H1 (cell line): Measurements from ENCODE around the gene INTS7. TPM values are rescaled to one million over a fixed set of nuclear protein-coding genes. Genes with fewer than 3 reads are reported as not detected.

Experiments
- CTCF ChIA-PET: fragments of 300-600 bp; sonication (Branson Sonifier 250); formaldehyde crosslinking; loops from one replicate; lab custom pipeline; 2021; ENCODE audit not compliant: partially characterized antibody; lab: Charles Lee
- POLR2A ChIA-PET: fragments of 300-600 bp; sonication (Branson Sonifier 250); formaldehyde crosslinking; loops from one replicate; lab custom pipeline; 2021; ENCODE audit warnings: inconsistent platforms; ENCODE audit not compliant: partially characterized antibody; lab: Charles Lee
- DNase-seq, 2 experiments: peaks; one replicate each; pipeline versions ENCODE4 v3.0.0 to v3.0.0-alpha.2; 2010 to 2022; ENCODE audit warnings: low spot score in 2 of 2, low read depth in 1 of 2, mixed read lengths in 1 of 2
- FAIRE-seq: peaks from 2 replicates; lab custom pipeline; 2011; peaks lifted over from hg19 to GRCh38; lab: Jason Lieb, UNC
- H2AFZ ChIP-seq: 2 replicates; pipeline ENCODE4 v1.8.1; 2012; ENCODE audit warnings: low read length, inconsistent platforms
- H2AK5ac ChIP-seq: 2 replicates; pipeline ENCODE4 v1.6.1; 2013; ENCODE audit warnings: low read depth, low read length
- H2BK120ac ChIP-seq: replicated peaks from 2 replicates; pipeline ENCODE3; 2013; ENCODE audit warnings: low read depth, low read length, inconsistent platforms
- H2BK12ac ChIP-seq: 2 replicates; pipeline ENCODE4 v1.6.1; 2013; ENCODE audit warnings: low read depth, low read length
- H2BK15ac ChIP-seq: 2 replicates; pipeline ENCODE4 v1.6.1; 2013; ENCODE audit warnings: low read length
- H2BK20ac ChIP-seq: 2 replicates; pipeline ENCODE4 v1.6.1; 2013; ENCODE audit warnings: low read length
- H2BK5ac ChIP-seq: 2 replicates; pipeline ENCODE4 v1.6.1; 2013; ENCODE audit warnings: low read depth, low read length
- H3K14ac ChIP-seq: 2 replicates; pipeline ENCODE4 v1.6.1; 2013; ENCODE audit warnings: inconsistent platforms; ENCODE audit not compliant: insufficient read length
- H3K18ac ChIP-seq: 2 replicates; pipeline ENCODE4 v1.6.1; 2013; ENCODE audit warnings: low read length; ENCODE audit errors: extremely low read depth
- H3K23ac ChIP-seq: 2 replicates; pipeline ENCODE4 v1.6.1; 2013; ENCODE audit warnings: inconsistent platforms; ENCODE audit not compliant: insufficient read length
- H3K23me2 ChIP-seq: 2 replicates; pipeline ENCODE4 v1.6.1; 2013; ENCODE audit warnings: low read depth, low read length
- H3K27ac ChIP-seq: 2 replicates; pipeline ENCODE4 v1.6.1; 2011; ENCODE audit warnings: low read depth, low read length, inconsistent platforms
- H3K27me3 ChIP-seq, 4 experiments: replicated peaks in 1 of 4; 1 replicate in 1 of 4; 2 replicates in 3 of 4; pipeline versions ENCODE4 v1.6.1 to v1.8.1; 2011 to 2013; ENCODE audit warnings: low read length in 3 of 4, mild to moderate bottlenecking in 3 of 4, inconsistent platforms in 2 of 4, mixed read lengths in 2 of 4, moderate library complexity in 1 of 4; ENCODE audit not compliant: control insufficient read depth in 3 of 4, insufficient read depth in 3 of 4; ENCODE audit errors: extremely low read depth in 1 of 4
- H3K36me3 ChIP-seq, 4 experiments: 2 replicates each; pipeline versions ENCODE4 v1.6.1 to v1.8.1; 2011 to 2013; ENCODE audit warnings: mild to moderate bottlenecking in 4 of 4, low read length in 3 of 4, moderate library complexity in 2 of 4, control low read depth in 1 of 4, inconsistent platforms in 1 of 4; ENCODE audit not compliant: insufficient read depth in 4 of 4, control insufficient read depth in 2 of 4
- H3K4ac ChIP-seq: replicated peaks from 2 replicates; pipeline ENCODE3; 2013; ENCODE audit warnings: low read length, low read depth, mixed read lengths, inconsistent platforms; ENCODE audit not compliant: insufficient read length
- H3K4me1 ChIP-seq, 4 experiments: replicated peaks in 1 of 4; 1 replicate in 1 of 4; 2 replicates in 3 of 4; pipeline versions ENCODE4 v1.6.1 to v1.8.1; 2011 to 2013; ENCODE audit warnings: low read length in 3 of 4, inconsistent platforms in 2 of 4, mixed read lengths in 1 of 4; ENCODE audit not compliant: insufficient read depth in 4 of 4, control insufficient read depth in 3 of 4
- H3K4me2 ChIP-seq, 2 experiments: 2 replicates each; pipeline versions ENCODE4 v1.6.1 to v1.8.1; 2011 to 2013; ENCODE audit warnings: low read depth in 2 of 2, low read length in 2 of 2, control low read depth in 1 of 2, inconsistent platforms in 1 of 2, mild to moderate bottlenecking in 1 of 2; ENCODE audit not compliant: insufficient read depth in 1 of 2
- H3K4me3 ChIP-seq, 4 experiments: fragments of 200-600, 300-600 bp in 1 of 4; sonication (generic), shearing (Covaris generic), sonication (Bioruptor Twin) in 1 of 4; 2 replicates each; pipeline versions ENCODE4 v1.5.1 to v1.8.1; 2011 to 2016; ENCODE audit warnings: low read length in 4 of 4, low read depth in 3 of 4, control low read depth in 2 of 4, inconsistent platforms in 2 of 4, mild to moderate bottlenecking in 2 of 4, mixed read lengths in 1 of 4, moderate library complexity in 1 of 4; ENCODE audit not compliant: insufficient read depth in 2 of 4; ENCODE audit errors: extremely low read depth in 1 of 4
- H3K56ac ChIP-seq: replicated peaks from 2 replicates; pipeline ENCODE3; 2013; ENCODE audit warnings: low read depth, mild to moderate bottlenecking, mixed read lengths, low read length, inconsistent platforms; ENCODE audit not compliant: insufficient read length
- H3K79me1 ChIP-seq: 2 replicates; pipeline ENCODE4 v1.6.1; 2013; ENCODE audit warnings: low read depth, low read length, control low read depth
- H3K79me2 ChIP-seq, 2 experiments: 2 replicates each; pipeline versions ENCODE4 v1.6.1 to v1.8.1; 2012 to 2013; ENCODE audit warnings: low read length in 2 of 2, mild to moderate bottlenecking in 2 of 2, inconsistent platforms in 1 of 2; ENCODE audit not compliant: insufficient read depth in 2 of 2, control insufficient read depth in 1 of 2
- H3K9ac ChIP-seq, 4 experiments: replicated peaks in 1 of 4; 1 replicate in 1 of 4; 2 replicates in 3 of 4; pipeline versions ENCODE4 v1.6.1 to v1.8.1; 2011 to 2013; ENCODE audit warnings: low read depth in 3 of 4, low read length in 3 of 4, control low read depth in 2 of 4, mild to moderate bottlenecking in 2 of 4, moderate library complexity in 2 of 4, inconsistent platforms in 1 of 4; ENCODE audit errors: extremely low read depth in 1 of 4
- H3K9me3 ChIP-seq, 2 experiments: 2 replicates each; pipeline versions ENCODE4 v1.6.1 to v1.8.1; 2012 to 2013; ENCODE audit warnings: mild to moderate bottlenecking in 2 of 2, moderate library complexity in 2 of 2, control low read depth in 1 of 2, inconsistent platforms in 1 of 2, low read depth in 1 of 2, low read length in 1 of 2, mixed read lengths in 1 of 2; ENCODE audit not compliant: insufficient read depth in 2 of 2
- H4K20me1 ChIP-seq, 2 experiments: replicated peaks in 1 of 2; 2 replicates each; pipeline versions ENCODE3 to v1.8.1; 2011 to 2013; ENCODE audit warnings: inconsistent platforms in 2 of 2, low read length in 2 of 2, mild to moderate bottlenecking in 1 of 2; ENCODE audit not compliant: insufficient read depth in 2 of 2, control insufficient read depth in 1 of 2
- H4K5ac ChIP-seq: 2 replicates; pipeline ENCODE4 v1.6.1; 2013; ENCODE audit warnings: low read length, low read depth, mixed read lengths, inconsistent platforms; ENCODE audit not compliant: insufficient read length
- H4K8ac ChIP-seq: 2 replicates; pipeline ENCODE4 v1.8.0; 2013; ENCODE audit warnings: mild to moderate bottlenecking, moderate library complexity, low read length, inconsistent platforms; ENCODE audit not compliant: insufficient read depth; ENCODE audit errors: extremely low read depth
- H4K91ac ChIP-seq: replicated peaks from 2 replicates; pipeline ENCODE3; 2013; ENCODE audit warnings: low read length, mixed read lengths, inconsistent platforms; ENCODE audit not compliant: insufficient read length
- BACH1 ChIP-seq: IDR thresholded peaks from 2 replicates; pipeline ENCODE4 v1.6.1; 2012; ENCODE audit warnings: low read length, improper control_type of control experiment
- EGR1 ChIP-seq: IDR thresholded peaks from 2 replicates; pipeline ENCODE4 v1.6.1; 2011; ENCODE audit warnings: low read depth, low read length, borderline replicate concordance
- EZH2 ChIP-seq: fragments of 200-600 bp; sonication (generic); IDR thresholded peaks from 2 replicates; pipeline ENCODE4 v1.7.1; 2012; ENCODE audit warnings: low read depth, mild to moderate bottlenecking, moderate library complexity, low read length, inconsistent platforms; ENCODE audit not compliant: severe bottlenecking
- JUND ChIP-seq: IDR thresholded peaks from 2 replicates; pipeline ENCODE4 v1.6.1; 2011; ENCODE audit warnings: mild to moderate bottlenecking, improper control_type of control experiment, low read length
- KDM5A ChIP-seq: fragments of 200-600 bp; IDR thresholded peaks from 2 replicates; pipeline ENCODE4 v1.7.1; 2012; ENCODE audit warnings: mild to moderate bottlenecking, low read length, inconsistent platforms, mixed read lengths
- RNF2 ChIP-seq: fragments of 200-900, 300-1000 bp; sonication (generic); IDR thresholded peaks from 2 replicates; pipeline ENCODE4 v1.7.1; 2016; ENCODE audit warnings: borderline replicate concordance, low read depth, mild to moderate bottlenecking, antibody characterized with exemption, low read length; ENCODE audit not compliant: poor library complexity, severe bottlenecking; ENCODE audit errors: missing control alignments
- SAP30 ChIP-seq: fragments of 300-600 bp; sonication (generic); IDR thresholded peaks from 2 replicates; pipeline ENCODE4 v1.7.1; 2012; ENCODE audit warnings: low read length, moderate library complexity, mild to moderate bottlenecking, inconsistent platforms; ENCODE audit not compliant: insufficient read depth, insufficient replicate concordance
- SIX5 ChIP-seq: IDR thresholded peaks from 2 replicates; pipeline ENCODE4 v1.6.1; 2011; ENCODE audit warnings: mild to moderate bottlenecking, low read depth, low read length
- SUZ12 ChIP-seq: fragments of 200-600 bp; sonication (generic); IDR thresholded peaks from 2 replicates; pipeline ENCODE4 v1.6.1; 2012; ENCODE audit warnings: mild to moderate bottlenecking, inconsistent platforms, low read length, moderate library complexity, mixed read lengths
- TBP ChIP-seq: IDR thresholded peaks from 2 replicates; pipeline ENCODE4 v1.6.1; 2011; ENCODE audit warnings: low read depth, low read length, improper control_type of control experiment
- YY1 ChIP-seq: IDR thresholded peaks from 2 replicates; pipeline ENCODE4 v1.6.1; 2011; ENCODE audit warnings: low read depth, mild to moderate bottlenecking, low read length
- WGBS, 2 experiments: shearing (Covaris generic) in 1 of 2; methylation state at CpG; one replicate each; pipeline versions ENCODE4 v1.1.6 to v1.1.7; 2013 to 2015; ENCODE audit warnings: low lambda C conversion rate in 2 of 2, mixed read lengths in 2 of 2, inconsistent platforms in 1 of 2, low coverage in 1 of 2, missing lambda C conversion rate in 1 of 2; ENCODE audit not compliant: insufficient replicate concordance in 2 of 2, insufficient coverage in 1 of 2, insufficient read length in 1 of 2; ENCODE audit errors: extremely low coverage in 1 of 2, missing lambda C conversion rate in 1 of 2; 5-methylcytosine and 5-hydroxymethylcytosine counted together
- polyA plus RNA-seq, 7 experiments: library from polyadenylated mRNA; depleted of rRNA in 3 of 7; stranded (reverse) in 5 of 7; unstranded in 2 of 7; fragments of >200 nt in 5 of 7; fragments of 200-250 nt in 2 of 7; gene quantifications; 1 replicate in 5 of 7; 2 replicates in 1 of 7; 4 replicates in 1 of 7; pipeline versions ENCODE4 v1.2.1 to v1.2.3, GENCODE V29; 2011 to 2013; ENCODE audit warnings: missing spikeins in 2 of 7, mixed read lengths in 2 of 7
- total RNA-seq: library from RNA; stranded (reverse); fragmentation: NEBNext Ultra II Directional; extraction: Animal tissue kit (Norgen Biotek cat#: 25700); gene quantifications from 2 replicates; pipeline ENCODE4 v1.2.1, GENCODE V29; 2021
- TF ChIP-seq, protein P1 (sequence below): IDR thresholded peaks from 2 replicates; pipeline ENCODE4 v1.6.1; 2012; ENCODE audit warnings: inconsistent platforms
- TF ChIP-seq, protein P2 (sequence below): IDR thresholded peaks from 2 replicates; pipeline ENCODE4 v1.6.1; 2012; ENCODE audit warnings: inconsistent platforms

Gene INTS7
- total and polyA plus RNA-seq, 2 of the 8 experiments (the other 6 are each of a cell fraction or from before 2014, with no cell fraction given): 15.2 to 22.4 TPM

DNA sequence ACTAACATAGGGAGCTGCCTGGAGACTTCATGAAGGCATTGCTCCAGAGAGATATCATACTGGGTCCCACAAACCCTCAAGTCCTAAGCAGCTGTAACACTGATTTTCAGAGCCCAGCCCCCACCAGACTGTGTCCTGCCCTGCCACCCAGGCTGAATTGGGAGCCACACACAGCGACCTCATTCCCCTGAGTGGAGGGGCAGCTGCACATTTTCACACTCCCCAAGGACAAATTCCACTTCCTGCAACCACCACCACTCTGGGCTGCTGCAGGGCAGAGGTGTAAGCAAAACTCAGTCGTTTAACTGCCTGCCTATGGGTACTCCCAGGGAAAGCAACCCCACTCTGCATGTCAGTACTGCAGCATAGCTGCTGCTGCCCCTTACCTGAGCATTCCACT lies 20.0 kb upstream of the INTS7 start:
- no peak for DNase-seq
- Histone ChIP-seq H2AK5ac (no peak overlapping the region), H3K27me3 (no peaks in the 10 kb centered on the region), H3K4me3 (no peak overlapping the region)
- WGBS, 2 experiments: 85% methylated on average over 2 of the region's 2 CpGs; no CpG with 5 or more reads in 1 of the 2 experiments
- TF ChIP-seq, protein P1, sequence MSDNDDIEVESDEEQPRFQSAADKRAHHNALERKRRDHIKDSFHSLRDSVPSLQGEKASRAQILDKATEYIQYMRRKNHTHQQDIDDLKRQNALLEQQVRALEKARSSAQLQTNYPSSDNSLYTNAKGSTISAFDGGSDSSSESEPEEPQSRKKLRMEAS: no peak
- no peak for TF ChIP-seq SIX5
- no peak for TF ChIP-seq EZH2
- TF ChIP-seq EGR1: no peak
- no peak for TF ChIP-seq SUZ12
- TF ChIP-seq, protein P2, sequence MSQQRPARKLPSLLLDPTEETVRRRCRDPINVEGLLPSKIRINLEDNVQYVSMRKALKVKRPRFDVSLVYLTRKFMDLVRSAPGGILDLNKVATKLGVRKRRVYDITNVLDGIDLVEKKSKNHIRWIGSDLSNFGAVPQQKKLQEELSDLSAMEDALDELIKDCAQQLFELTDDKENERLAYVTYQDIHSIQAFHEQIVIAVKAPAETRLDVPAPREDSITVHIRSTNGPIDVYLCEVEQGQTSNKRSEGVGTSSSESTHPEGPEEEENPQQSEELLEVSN: no peak
- TF ChIP-seq YY1: no peak
- TF ChIP-seq SAP30: no peak
- TF ChIP-seq JUND: no peak
- TF ChIP-seq TBP: no peak
- TF ChIP-seq RNF2: no peak
- no peak for TF ChIP-seq KDM5A
- TF ChIP-seq BACH1: no peak
- TF ChIP-seq, all 59 proteins: peak for 0
- Histone ChIP-seq H4K91ac (no peak overlapping the region), H3K79me1 (no peaks in the 10 kb centered on the region), H3K23me2 (no peaks in the 10 kb centered on the region), H3K14ac (no peak overlapping the region), H3K4me2 (no peak overlapping the region), H2AFZ (no peak overlapping the region), H3K27ac (no peak overlapping the region), H4K8ac (no peak overlapping the region; the same call in 1 of the 2 replicates), H3K18ac (no peak overlapping the region), H2BK12ac (no peak overlapping the region), H3K23ac (no peak overlapping the region), H2BK20ac (no peak overlapping the region), H4K20me1 (peaks cover 0 to 2% of the 10 kb centered on the region in 2 experiments), H3K9me3 (peaks cover 3 to 4% of the 10 kb centered on the region in 2 experiments; a peak in 2 of 4 replicates), H3K56ac (no peak overlapping the region), H2BK15ac (no peak overlapping the region), H2BK120ac (no peak overlapping the region), H4K5ac (no peak overlapping the region), H3K4me1 (no peaks in the 10 kb centered on the region), H3K9ac (no peak overlapping the region), H3K79me2 (no peaks in the 10 kb centered on the region), H3K36me3 (peaks cover 20 to 59% (median 40%) of the 10 kb centered on the region in 4 experiments), H3K4ac (no peak overlapping the region), H2BK5ac (no peak overlapping the region)
- POLR2A ChIA-PET: interaction anchor here (0.6 to 1.1 kb wide), 2 partner anchors 10 to 229 kb away, joined by 3 to 5 read pairs; no protein-coding TSS in a partner anchor
- no peak for FAIRE-seq
- CTCF ChIA-PET: interaction anchor here (0.7 to 2.1 kb wide), 6 partner anchors 8 to 360 kb away, joined by 3 to 8 read pairs (median 3); partner anchors contain the start of genes DTL and INTS7
